ENCODE data around the gene FAM13A.

FAM13A gene

GRCh38 chr4:89048906-89049601 lies 7.9 kb downstream of the FAM13A start:
- no peak for TF ChIP-seq CTCF (IDR thresholded peaks at IDR 0.05; ENCODE audit: control extremely low read depth, extremely low read depth, low read depth, missing control alignments)
- ChIA-PET CTCF (interaction anchor here (1.6 kb wide), 1 partner anchor 9 kb away, joined by 4 read pairs; no protein-coding TSS in a partner anchor), POLR2A (no interaction called here)
- DNase-seq (ENCODE audit: extremely low spot score) = no peak

GRCh38 chr4:89044147-89044900 lies 12.7 kb downstream of the FAM13A start:
- CTCF ChIA-PET = interaction anchor here (1.8 kb wide), 1 partner anchor 21 kb away, joined by 6 read pairs; no protein-coding TSS in a partner anchor
- TF ChIP-seq CTCF (IDR thresholded peaks at IDR 0.05; ENCODE audit: control extremely low read depth, extremely low read depth, low read depth, missing control alignments) = no peak
- POLR2A ChIA-PET = no interaction called here
- no peak for DNase-seq (ENCODE audit: extremely low spot score)

GRCh38 chr4:89042055-89042454 lies 14.9 kb downstream of the FAM13A start:
- POLR2A ChIA-PET = no interaction called here
- no peak for TF ChIP-seq CTCF (IDR thresholded peaks at IDR 0.05; ENCODE audit: control extremely low read depth, extremely low read depth, low read depth, missing control alignments)
- CTCF ChIA-PET = interaction anchor here (1.9 kb wide), 1 partner anchor 14 kb away, joined by 6 read pairs; no protein-coding TSS in a partner anchor
- DNase-seq (ENCODE audit: extremely low spot score) = no peak

DNA sequence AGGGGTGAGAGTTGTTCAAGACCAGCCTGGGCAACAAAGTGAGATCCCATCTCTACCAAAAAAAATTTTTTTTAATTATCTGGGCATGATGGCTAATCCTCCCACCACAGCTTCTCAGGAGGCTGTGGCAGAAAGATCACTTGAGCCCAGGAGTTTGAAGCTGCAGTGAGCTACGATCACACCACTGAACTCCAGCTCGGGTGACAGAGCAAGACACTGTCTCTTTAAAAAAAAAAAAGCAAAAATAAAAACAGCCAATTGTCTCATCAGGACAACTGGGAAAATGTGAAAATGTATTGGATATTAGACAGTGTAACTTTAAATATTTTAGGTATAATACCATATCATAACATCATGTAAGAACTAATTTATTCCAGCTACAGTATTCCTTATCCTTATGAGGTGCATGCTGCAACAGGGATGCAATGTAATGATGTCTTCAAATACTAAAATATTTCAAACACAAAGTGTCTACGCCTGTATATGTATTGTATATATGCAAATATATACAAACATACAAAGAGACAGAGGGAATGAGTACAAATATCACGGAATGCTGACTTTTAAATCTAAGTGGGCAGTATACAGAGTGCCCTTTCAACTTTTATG lies 17.2 kb downstream of the FAM13A start:
- no peak for DNase-seq (ENCODE audit: extremely low spot score)
- CTCF ChIA-PET = interaction anchor here (1.2 to 1.4 kb wide), 2 partner anchors 10 to 15 kb away, joined by 4 read pairs; no protein-coding TSS in a partner anchor
- no peak for TF ChIP-seq CTCF (IDR thresholded peaks at IDR 0.05; ENCODE audit: control extremely low read depth, extremely low read depth, low read depth, missing control alignments)
- POLR2A ChIA-PET = no interaction called here

GRCh38 chr4:89036535-89036934 lies 20.4 kb downstream of the FAM13A start:
- no peak for DNase-seq (ENCODE audit: extremely low spot score)
- POLR2A ChIA-PET = no interaction called here
- TF ChIP-seq CTCF (IDR thresholded peaks at IDR 0.05; ENCODE audit: control extremely low read depth, extremely low read depth, low read depth, missing control alignments) = no peak
- CTCF ChIA-PET = interaction anchor here (1.6 kb wide), 1 partner anchor 13 kb away, joined by 7 read pairs; no protein-coding TSS in a partner anchor

DNA sequence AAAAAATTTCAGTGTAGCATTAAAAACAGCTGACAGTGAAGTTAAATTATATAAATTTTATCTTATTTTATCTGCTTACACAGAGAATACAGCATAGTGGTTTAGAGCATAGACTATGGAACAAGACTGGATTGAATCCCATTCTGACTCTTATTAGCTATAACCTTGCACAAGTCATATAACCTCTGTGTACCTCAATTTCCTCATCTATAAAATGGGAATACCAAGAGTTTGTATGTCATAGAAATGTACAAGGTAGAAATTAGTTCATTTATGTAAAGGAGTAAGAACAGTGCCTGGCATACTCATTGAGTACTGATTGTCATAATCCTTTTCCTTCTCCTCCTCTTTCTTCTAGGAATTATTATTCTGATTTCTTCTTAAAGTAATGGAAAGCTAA lies 25.7 kb downstream of the FAM13A start:
- ChIA-PET CTCF (interaction anchor here (0.9 to 1.4 kb wide), 3 partner anchors 8 to 10 kb away, joined by 3 to 6 read pairs (median 4); no protein-coding TSS in a partner anchor), POLR2A (no interaction called here)
- no peak for DNase-seq (ENCODE audit: extremely low spot score)
- TF ChIP-seq CTCF (IDR thresholded peaks at IDR 0.05; ENCODE audit: control extremely low read depth, extremely low read depth, low read depth, missing control alignments) = no peak

All from GM10248 (cell line).